Retina (tissue), 1 donor: ENCODE measurements around the gene EXOC1.

Experiments used
- DNase-seq: peaks from one replicate; pipeline ENCODE4 v3.0.0-alpha.2; 2016

Gene EXOC1

DNA sequence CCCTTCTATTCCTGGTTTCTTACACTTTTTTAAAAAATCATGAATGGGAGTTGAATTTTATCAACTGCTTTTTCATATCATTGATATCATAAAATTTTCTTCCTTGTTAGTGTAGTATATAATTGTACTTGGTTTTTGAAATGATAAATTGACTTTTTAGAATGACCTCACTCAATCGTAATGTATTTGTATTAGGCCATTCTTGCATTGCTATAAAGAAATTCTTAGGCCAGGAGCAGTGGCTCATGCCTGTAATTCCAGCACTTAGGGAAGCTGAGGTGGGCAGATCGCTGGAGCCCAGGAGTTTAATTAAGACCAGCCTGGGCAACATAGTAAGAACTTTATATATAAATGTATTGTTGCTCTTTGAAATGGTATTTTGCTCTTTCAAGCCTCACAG, 6.3 kb downstream of the EXOC1 start:
- DNase-seq, result no peak

DNA sequence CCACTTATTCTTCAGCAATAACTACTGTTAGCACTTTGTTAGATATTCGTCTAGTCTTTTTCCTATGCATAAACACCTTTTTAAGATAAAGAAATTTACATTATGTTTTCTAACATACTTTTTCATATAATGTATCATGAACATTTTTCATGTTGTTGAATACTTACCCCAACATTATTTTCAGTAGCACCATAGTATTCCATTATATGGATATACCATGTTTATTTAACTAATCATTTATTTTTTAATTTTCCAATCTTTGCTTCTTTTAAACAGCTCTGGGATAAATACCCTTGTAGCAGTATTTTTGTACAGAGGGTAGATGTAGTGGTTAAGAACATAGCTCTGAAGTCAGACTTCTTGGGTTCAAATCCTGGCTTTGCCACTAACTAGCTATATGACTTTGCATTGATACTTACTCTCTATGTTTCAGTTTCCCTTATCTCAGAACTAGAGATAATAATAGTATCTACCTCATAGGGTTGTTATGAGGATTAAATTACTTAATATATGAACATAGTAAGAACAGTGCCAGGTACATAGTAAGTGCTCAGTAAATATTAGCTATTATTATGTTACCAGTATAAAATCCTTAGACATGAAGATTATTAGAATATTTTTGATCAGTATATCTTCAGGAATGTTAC, 11.3 kb downstream of the EXOC1 start:
- DNase-seq, result no peak

GRCh38 chr4:55865228-55865806, 11.9 kb downstream of the EXOC1 start:
- no peak for DNase-seq

DNA sequence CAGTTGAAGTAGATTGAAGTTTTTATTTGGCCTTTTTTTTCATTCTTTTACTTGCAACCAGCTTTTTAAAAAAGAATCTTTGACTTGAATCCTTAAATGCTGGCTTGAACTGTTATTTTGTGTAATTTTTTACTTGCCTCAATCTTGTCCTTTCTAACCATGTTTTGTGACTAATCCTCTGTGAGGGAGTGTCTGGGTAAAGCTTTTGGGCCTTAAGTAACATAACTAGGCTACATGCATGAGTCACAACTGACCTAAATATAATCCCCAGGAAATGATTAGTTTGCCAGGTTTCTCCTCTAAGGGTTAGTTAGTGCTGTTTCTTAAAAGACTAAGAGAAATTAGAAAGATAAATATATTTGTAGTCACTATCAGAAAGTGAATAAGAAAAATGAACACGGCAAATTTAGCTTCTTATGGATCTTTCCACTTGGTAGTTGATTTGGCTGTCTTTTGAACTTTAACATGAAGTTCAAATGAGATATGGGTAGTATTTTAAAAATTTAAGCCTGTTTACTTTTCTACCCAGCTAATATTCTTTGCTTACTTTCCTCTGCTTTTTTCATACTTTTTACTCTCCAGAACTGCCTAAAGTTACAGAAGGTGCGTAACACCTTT, 13.0 kb downstream of the EXOC1 start:
- DNase-seq, result no peak

DNA sequence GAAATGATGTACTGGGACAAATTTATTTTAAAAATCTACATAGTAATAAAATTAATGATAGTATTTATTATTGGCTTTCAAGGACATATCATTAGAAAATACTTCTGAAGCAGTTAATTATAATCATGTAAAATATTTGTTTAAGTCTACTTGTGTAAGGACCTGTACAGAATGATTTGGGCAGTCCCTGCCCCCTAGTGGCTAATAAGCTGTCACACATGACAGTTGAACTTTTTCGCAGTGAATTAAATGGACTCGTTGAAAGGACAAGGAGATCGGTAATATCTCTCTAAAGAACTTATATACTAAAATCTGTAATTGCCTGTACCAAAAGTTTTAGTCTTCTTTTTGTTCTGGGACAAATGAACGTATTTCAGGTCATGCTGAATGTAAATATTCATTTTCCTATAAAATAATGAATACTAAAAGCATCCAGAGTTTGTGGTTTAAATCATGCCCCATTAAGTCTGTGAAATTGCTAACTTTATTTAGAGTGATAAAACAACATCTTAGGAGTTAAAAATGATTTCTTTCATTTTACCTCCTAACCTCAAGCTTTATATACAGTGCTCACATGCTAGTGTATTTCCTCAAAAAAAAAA, 13.6 kb downstream of the EXOC1 start:
- peak; percentile 35 for DNase-seq

DNA sequence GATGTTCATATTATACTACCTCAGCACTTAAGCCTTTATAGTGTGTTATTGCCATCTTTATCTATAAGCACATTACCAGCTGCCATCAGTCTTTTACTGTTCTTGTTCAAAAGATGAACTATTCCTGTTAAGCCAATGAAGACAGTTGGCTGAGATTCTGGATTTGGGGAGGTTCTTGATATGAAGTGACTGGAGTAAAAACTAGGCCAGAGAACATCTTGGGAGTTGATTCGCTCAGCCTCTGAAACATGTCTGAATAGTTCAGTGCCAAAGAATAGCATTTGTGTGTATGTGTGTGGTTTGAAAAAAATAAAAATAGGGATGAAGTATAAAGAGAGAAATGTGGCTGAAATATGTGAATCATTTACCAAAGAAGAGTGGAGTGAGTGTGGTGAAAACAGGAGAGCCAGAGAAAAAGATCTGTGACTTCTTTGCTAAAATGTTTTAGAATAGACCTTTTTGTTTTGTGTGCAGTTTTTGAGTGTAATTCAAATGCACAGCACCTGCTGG, 15.2 kb downstream of the EXOC1 start:
- DNase-seq, result no peak

- DNase-seq, result no peak
These were observed 17.9 kb downstream of the EXOC1 start for GRCh38 chr4:55871299-55871800.

- no peak for DNase-seq
These were observed 21.4 kb downstream of the EXOC1 start for GRCh38 chr4:55874831-55875230.

GRCh38 chr4:55876387-55876786, 22.9 kb downstream of the EXOC1 start:
- DNase-seq, result no peak

- DNase-seq, result no peak
These were observed 25.8 kb downstream of the EXOC1 start for GRCh38 chr4:55879224-55879623.

DNA sequence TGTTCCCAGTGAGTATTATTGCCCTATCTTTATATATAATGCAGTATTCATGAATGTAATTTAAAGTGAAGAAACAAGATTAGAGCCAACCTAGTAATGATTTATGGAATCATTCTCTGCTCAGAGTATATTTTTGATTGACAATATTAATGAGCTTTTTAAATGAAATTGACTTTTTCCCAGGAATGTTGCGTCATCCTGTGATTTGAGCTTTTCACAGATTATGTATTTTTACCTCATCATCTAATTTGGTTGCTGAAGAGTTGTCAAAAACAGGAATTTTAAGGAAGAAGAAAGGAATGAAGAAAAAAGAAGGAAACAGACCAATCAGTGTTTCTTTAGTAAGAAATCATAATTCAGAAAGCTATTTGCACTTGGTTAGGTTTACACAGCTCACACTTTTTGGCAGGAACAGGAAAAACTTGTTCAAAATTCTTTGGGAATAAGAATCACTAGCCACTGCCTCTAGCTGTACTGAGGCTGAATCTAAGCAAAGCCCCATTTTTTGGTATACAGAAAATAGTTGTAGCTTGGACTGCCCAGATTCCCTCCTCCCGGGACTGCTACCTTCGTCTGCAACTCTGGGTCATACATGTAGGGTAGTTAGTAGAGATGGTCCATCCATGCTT, 27.3 kb downstream of the EXOC1 start:
- no peak for DNase-seq

DNA sequence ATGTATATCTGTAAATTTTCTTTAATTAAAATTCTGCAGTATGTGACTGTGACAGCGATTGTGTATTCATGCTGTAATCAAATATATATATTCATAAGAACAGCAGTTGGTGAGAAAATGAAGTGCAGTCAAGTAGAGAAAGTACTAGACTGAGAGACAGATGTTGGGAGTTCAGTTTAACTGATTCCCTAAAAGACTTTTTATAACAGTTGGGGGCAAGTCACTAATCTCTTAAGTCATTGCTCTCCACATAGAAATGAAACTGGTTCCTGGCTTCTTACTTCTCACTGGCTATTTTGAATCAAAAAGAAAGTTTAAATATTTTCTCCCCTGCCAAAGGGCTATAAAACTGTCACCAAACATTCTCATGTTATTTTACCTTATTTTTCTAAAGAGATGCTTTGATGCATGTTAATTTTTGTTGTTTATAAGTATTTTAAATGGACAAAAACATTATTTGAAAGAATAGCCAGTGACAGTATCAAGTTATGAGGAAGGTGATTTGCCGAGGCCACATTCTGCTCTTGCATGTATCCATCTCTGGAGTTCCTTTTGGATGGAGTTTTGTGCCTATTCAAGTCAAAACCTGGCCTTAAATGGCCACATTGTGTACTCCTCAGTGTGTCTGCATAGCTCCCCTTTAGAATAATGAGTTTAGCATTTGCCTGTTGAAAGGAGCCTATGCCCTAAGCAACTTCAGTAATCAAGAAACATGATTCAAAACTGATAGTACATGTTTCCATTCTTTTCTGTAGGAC, 30.8 kb downstream of the EXOC1 start:
- DNase-seq, result no peak

DNA sequence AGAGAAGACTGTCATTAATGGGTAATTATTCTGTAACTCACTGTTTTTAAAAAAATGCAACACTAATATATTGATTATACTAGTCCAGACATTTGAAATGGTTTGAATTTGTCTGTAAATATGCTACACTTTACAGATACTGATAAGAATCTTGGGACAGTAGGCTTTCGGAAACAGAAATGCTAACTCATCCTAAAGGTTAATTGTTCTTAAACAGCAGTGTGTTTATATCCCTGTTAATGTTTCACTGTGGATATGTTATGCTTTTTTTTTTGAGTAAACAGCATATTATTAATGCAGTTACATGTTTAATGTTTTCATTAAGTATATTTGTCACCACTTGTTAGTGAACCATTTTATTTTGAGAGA, 31.4 kb downstream of the EXOC1 start:
- DNase-seq, result no peak

DNA sequence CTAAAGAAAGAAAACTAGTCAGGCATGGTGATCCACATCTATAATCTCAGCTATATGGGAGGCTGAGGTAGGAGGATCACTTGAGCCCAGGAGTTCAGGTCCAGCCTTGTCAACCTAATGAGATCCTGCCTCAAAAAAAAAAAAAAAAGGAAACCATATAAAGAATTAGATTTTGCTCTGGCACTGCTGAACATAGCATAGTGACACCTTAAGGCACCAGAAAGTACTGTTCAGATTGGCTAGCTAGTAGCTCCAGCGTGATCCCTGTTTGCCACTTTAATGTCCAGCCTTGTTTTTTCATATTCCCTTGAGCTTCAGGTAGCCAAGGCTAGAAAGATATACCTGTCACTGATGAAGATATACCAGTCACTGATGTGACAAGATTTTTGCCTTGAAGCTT, 34.1 kb downstream of the EXOC1 start:
- DNase-seq, result no peak

DNA sequence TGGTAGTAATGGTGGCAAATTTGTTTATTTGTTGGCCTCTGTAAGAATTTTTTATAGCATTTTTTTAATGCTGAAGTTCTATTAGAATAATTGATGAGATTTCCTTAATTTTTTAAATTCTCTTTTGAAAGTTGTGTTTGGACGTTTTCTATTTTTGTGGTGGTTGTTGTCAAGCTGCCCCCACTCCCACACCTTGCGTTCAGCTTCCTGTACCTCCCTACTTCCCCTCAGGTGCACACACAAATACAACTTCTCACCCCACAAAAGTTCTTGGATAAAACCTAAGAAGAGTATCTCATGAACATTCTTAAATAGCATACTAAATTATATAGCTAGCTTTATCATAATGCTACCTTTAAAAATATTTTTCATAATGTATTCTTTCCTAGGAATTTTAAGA, 38.7 kb downstream of the EXOC1 start:
- DNase-seq, result no peak

GRCh38 chr4:55896622-55897021, 43.2 kb downstream of the EXOC1 start:
- DNase-seq, result no peak

DNA sequence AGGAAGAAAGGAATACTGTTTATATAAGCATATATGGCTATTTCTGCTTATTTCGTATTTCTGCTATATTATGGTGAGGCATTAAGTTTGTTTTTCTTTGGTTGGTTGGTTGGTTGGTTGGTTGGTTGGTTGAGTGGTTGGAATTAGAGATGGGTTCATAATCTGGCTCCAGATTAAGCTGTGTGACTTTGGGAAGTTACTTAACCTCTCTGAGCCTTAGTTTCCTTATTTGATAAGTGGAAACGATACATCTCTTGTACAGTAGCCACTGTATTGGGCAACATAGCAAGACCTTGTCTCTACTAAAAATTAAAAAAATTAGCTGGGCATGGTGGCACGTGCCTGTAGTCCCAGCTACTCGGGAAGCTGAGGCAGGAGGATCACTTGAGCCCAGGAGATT, 49.2 kb downstream of the EXOC1 start:
- DNase-seq, result no peak

GRCh38 chr4:55903577-55903976, 50.1 kb downstream of the EXOC1 start:
- no peak for DNase-seq

- DNase-seq, result no peak
These were observed 51.1 kb downstream of the EXOC1 start for GRCh38 chr4:55904576-55904975.

- DNase-seq, result no peak
These were observed 52.9 kb downstream of the EXOC1 start for GRCh38 chr4:55906323-55906722.

DNA sequence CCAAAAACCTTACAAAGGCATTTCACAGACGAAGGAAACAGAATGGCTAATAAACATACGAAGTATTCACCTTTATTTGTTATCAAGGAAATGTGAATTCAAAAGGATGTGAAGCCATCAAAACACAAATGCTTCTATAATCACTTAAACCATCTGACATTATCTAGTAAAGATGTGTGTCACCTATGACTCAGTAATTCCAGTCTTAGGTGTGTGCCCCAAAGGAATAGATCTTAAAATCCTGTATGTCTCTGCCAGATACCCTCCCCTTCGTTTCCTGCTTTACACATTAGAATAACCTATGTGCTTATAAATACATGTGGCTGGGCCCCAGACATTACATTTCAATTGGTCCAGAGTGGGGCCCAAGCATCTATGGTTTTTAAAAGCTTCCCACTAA, 53.5 kb downstream of the EXOC1 start:
- no peak for DNase-seq

DNA sequence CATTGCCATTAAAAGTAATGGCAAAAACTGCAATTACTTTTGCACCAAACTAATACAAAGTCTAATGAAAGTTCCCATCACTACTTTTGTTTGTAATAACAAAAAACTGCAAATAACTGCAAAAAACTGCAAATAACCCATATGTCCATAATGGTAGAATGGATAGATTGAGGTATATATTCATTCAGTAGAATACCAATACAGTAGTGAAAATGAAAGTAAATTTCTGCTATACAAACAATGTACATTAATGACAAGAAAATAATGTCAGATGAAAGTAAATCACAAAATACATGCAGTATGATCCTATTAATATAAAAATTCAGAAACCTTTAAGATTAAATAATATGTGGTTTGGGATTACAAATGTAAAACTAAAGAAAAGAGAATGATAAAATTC, 54.0 kb downstream of the EXOC1 start:
- no peak for DNase-seq

DNA sequence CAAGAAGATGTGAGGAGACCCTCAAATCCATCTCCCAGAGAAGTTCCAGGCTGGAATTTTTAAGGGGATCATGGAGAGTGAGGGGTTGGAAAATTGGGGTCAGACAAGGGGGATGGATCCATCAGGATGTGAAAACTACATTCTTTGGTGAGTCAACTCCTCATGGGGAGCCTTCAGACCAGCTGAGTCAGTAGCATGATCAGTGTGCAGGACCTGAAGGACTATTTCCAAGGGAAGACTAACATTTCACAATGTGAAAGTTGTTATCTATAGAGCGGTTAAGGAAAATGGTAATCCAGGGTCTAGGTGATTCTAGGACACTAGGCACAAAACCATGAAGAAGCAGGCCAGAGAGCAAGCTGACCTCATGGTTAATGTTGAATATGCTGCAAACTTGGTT, 56.7 kb downstream of the EXOC1 start:
- no peak for DNase-seq
